Hypothalamus (tissue), 51 donors: ENCODE measurements around the gene PABPN1.

Experiments used
- DNase-seq, 51 donors: peaks; one replicate each; lab custom pipeline; 2025; lab: John Stamatoyannopoulos, UW

PABPN1 gene

GRCh38 chr14:23355871-23356435, 34.7 kb downstream of the PABPN1 start:
- no peak for DNase-seq

DNA sequence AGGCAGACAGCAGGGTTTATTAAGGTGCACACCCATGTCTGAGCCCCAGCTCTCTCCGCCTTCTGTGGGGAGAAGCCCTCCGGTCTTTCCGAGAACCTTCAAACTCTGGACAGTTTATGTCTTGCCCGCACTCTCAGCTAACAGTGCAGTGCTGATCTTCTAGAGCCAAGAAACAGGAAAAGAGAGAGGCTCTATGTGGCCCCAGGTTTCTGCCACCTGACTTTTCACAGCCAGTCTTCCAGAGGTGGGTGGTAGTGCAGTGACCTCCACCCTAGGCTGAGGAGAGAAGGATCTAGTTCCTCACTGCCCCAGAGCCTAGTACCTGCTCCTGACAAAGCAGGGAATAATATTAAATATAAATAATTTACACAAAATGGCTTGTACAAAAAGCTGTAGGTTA, 35.4 kb downstream of the PABPN1 start:
- no peak for DNase-seq

DNA sequence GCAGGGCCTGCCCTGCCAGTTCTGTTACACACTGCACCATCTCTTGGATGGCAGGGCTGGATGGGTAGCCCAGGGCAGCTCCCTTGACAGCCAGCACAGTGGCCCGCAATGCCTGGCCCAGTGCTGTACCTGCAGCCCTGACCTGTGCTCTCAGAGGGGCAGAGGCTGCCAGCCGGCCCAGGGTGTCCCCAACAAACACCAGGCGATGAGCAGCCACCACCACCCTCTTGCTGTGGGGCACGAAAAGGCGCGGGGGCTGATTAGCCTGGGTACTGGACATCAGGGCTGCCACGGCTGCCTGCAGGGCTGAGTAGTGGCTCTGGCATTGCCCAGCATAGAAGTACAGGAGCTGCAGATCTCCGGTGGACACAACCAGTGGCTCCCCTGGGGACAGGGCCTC, 36.0 kb downstream of the PABPN1 start:
- DNase-seq = no peak

DNA sequence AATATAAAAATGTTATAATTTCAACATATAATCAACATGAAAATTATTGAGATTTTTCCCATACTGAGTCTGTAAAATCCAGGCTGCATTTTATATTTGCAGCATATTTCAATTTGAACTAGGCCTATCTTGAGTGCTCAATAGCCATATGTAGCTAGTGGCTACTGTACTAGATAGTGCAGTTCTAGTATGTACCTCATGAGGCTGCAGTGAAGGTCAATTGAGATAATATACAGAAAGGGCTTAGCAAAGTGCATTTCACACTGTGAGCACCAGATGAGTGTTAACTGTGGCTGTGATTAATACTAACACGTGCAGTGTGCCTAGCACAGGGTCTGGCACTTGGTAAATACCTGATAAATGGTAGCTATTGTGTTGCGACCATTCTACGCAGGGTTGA, 36.8 kb downstream of the PABPN1 start:
- DNase-seq = no peak

- no peak for DNase-seq
These were observed 37.4 kb downstream of the PABPN1 start for GRCh38 chr14:23358553-23359166.

GRCh38 chr14:23359167-23359626, 37.9 kb downstream of the PABPN1 start:
- DNase-seq = no peak

GRCh38 chr14:23359722-23360447, 38.6 kb downstream of the PABPN1 start:
- DNase-seq = no peak

DNA sequence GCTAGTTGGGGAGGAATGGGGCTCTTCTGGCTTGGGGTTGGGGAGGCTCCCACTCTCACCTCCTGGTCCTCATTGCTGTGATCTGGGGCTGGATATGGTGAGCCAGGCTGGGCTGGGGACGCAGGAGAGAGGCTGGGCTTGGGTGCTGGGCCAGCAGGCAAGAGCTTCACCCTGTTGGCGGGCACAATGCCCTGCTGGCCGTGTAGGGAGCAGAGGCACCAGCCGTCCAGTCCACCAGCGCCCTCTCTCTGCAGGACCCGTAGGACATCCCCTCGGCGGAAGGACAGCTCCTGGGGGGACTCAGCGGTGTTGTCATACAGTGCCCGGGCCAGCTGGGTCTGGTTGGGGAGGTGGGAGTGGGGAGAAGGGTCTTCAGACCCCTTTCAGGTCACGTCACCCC, 39.2 kb downstream of the PABPN1 start:
- DNase-seq = peak in 34 of 51 donors; percentile 18 to 83 (median 59)

GRCh38 chr14:23361320-23361719, 40.1 kb downstream of the PABPN1 start:
- peak in 15 of 51 donors; percentile 16 to 67 (median 32) for DNase-seq

- peak in 1 of 51 donors; percentile 51 for DNase-seq
These were observed 40.5 kb downstream of the PABPN1 start for GRCh38 chr14:23361763-23362162.

DNA sequence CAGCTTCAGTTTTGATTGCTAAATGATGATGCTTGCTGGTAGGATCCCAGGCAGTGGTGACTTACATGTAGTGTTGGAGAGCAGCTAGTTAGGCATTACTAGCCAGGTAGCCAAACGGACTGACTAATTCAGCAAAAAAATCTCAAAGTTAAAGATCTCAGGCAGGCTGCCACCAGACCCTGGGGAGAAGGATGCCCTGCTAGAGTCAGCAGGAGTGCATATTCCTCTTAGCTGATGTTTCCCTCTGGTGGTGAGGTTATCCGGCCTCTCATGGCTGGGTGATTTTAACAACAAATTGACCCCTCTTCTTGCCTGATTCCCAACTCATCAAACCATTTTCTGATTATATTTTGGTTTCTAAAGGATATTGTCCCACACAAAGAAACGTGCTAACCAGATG, 40.9 kb downstream of the PABPN1 start:
- DNase-seq = peak in 2 of 51 donors; percentile 11 to 33

GRCh38 chr14:23364164-23365035, 43.1 kb downstream of the PABPN1 start:
- DNase-seq = peak in 38 of 51 donors; percentile 16 to 83 (median 64)

GRCh38 chr14:23365036-23365731, 43.9 kb downstream of the PABPN1 start, which contains the start of gene EFS:
EFS (minus strand) TSS chr14:23365172; CDS start chr14:23365025, 147 bp downstream.
- DNase-seq = peak in 35 of 51 donors; percentile 6 to 75 (median 49)

GRCh38 chr14:23365732-23366425, 44.6 kb downstream of the PABPN1 start:
- DNase-seq = peak in 40 of 51 donors; percentile 34 to 86 (median 70)

DNA sequence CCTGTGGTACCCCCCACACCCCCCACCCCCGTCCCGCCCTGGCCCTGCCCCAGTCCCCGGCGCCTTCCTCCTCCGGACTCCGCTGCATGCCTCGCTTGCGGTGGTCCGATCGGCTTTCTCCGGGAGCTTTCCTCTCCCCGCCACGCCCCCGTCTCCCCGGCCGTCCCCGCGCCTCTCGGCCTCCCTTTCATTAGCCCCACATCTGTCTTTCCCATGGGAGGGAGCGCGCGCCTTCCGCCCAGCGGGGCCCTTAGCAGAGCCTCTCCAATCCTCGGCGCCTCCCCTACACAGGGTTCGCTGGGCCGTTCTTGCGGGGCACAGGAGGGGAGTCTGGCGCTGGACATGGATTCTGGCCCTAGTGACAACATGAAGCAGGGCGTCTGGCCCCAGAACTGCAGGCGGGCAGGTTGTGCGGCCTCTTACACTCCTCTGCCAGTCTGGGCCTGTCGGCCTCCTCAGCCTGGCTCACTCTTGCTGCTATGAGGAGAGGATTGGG, 45.2 kb downstream of the PABPN1 start:
- DNase-seq = peak in 47 of 51 donors; percentile 22 to 86 (median 70)

GRCh38 chr14:23370221-23370620, 49.0 kb downstream of the PABPN1 start:
- no peak for DNase-seq

DNA sequence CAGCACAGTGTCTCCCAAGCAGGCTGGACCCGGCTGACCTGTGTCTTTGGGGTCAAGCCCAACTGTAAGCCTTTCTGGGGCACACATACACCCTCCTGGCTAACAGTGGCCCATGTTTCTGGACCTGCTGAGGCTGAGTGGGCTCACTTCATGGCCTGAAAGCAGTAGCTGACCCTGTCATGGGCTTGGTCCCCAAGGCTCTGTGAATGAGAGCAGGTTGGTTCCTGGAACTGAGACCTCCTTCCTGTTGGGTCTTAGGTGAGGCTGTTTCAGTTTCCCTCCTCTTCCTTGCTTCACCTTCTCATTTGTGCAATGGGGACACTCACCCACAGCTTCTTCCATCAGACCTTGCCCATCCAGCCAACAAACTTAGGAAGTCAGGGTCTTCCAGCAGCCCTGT, 50.6 kb downstream of the PABPN1 start:
- no peak for DNase-seq

- DNase-seq = no peak
These were observed 51.3 kb downstream of the PABPN1 start, which contains the start of gene IL25 for GRCh38 chr14:23372509-23372908. IL25 (plus strand) TSS chr14:23372809.

DNA sequence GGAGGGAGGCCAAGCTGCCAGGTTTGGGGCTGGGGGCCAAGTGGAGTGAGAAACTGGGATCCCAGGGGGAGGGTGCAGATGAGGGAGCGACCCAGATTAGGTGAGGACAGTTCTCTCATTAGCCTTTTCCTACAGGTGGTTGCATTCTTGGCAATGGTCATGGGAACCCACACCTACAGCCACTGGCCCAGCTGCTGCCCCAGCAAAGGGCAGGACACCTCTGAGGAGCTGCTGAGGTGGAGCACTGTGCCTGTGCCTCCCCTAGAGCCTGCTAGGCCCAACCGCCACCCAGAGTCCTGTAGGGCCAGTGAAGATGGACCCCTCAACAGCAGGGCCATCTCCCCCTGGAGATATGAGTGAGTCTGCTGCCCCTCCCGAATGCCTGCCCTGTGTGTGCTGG, 51.8 kb downstream of the PABPN1 start:
- no peak for DNase-seq
